SK-N-SH (cell line): ENCODE measurements around the gene KRTAP5-2. TPM values are rescaled to one million over a fixed set of nuclear protein-coding genes. Genes with fewer than 3 reads are reported as not detected.

Experiments
- CTCF ChIA-PET: fragments of 300-600, 350-600 bp; formaldehyde crosslinking; extraction: SDS; loops from one replicate; lab custom pipeline; 2021; lab: Yijun Ruan, JAX
- POLR2A ChIA-PET: fragments of 350-600 bp; sonication (Branson Sonifier 250); formaldehyde crosslinking; extraction: SDS; loops from one replicate; lab custom pipeline; 2020; ENCODE audit warnings: antibody characterized with exemption, inconsistent platforms; lab: Yijun Ruan, JAX
- DNase-seq: peaks from one replicate; pipeline ENCODE4 v3.0.0; 2012
- H2AFZ ChIP-seq: fragments of 200-600 bp; sonication (generic); 2 replicates; pipeline ENCODE4 v1.8.1; 2016; ENCODE audit warnings: antibody characterized with exemption, mild to moderate bottlenecking, low read depth
- H3F3A ChIP-seq: fragments of 200-600 bp; sonication (generic); replicated peaks from 2 replicates; pipeline ENCODE3; 2016; ENCODE audit warnings: antibody characterized with exemption, mild to moderate bottlenecking; ENCODE audit not compliant: insufficient read depth
- H3K27ac ChIP-seq, 2 experiments: fragments of 200-500 bp in 1 of 2; fragments of 200-600 bp in 1 of 2; sonication (Bioruptor generic) in 1 of 2; sonication (generic), shearing (Covaris generic) in 1 of 2; 2 replicates each; pipeline versions ENCODE4 v1.5.1 to v1.6.1; 2014 to 2016; ENCODE audit warnings: low read depth in 2 of 2, inconsistent platforms in 1 of 2, low read length in 1 of 2, mild to moderate bottlenecking in 1 of 2, mixed read lengths in 1 of 2
- H3K27me3 ChIP-seq: fragments of 200-600 bp; sonication (generic), shearing (Covaris generic); 2 replicates; pipeline ENCODE4 v1.6.1; 2016; ENCODE audit warnings: mixed run types; ENCODE audit not compliant: insufficient read depth
- H3K36me3 ChIP-seq, 2 experiments: fragments of 200-500 bp in 1 of 2; fragments of 200-600 bp in 1 of 2; sonication (Bioruptor generic) in 1 of 2; sonication (generic) in 1 of 2; replicated peaks in 1 of 2; 2 replicates each; pipeline versions ENCODE3 to v1.5.1; 2014 to 2016; ENCODE audit warnings: low read length in 1 of 2, mild to moderate bottlenecking in 1 of 2; ENCODE audit not compliant: insufficient read depth in 2 of 2, control insufficient read depth in 1 of 2
- H3K4me1 ChIP-seq, 2 experiments: fragments of 200-500 bp in 1 of 2; fragments of 200-600 bp in 1 of 2; sonication (Bioruptor generic) in 1 of 2; sonication (generic), shearing (Covaris generic) in 1 of 2; 2 replicates each; pipeline versions ENCODE4 v1.5.1 to v1.6.1; 2014 to 2016; ENCODE audit warnings: low read depth in 1 of 2, low read length in 1 of 2, mixed run types in 1 of 2; ENCODE audit not compliant: insufficient read depth in 2 of 2, control insufficient read depth in 1 of 2
- H3K4me2 ChIP-seq: fragments of 200-600 bp; sonication (generic), shearing (Covaris generic); 2 replicates; pipeline ENCODE4 v1.6.1; 2017; ENCODE audit warnings: mixed run types
- H3K4me3 ChIP-seq, 2 experiments: fragments of 200-500 bp in 1 of 2; fragments of 200-600 bp in 1 of 2; sonication (Bioruptor generic) in 1 of 2; sonication (generic), shearing (Covaris generic) in 1 of 2; 2 replicates each; pipeline versions ENCODE4 v1.5.1 to v1.8.1; 2014 to 2016; ENCODE audit warnings: low read depth in 2 of 2, inconsistent platforms in 1 of 2, low read length in 1 of 2, mild to moderate bottlenecking in 1 of 2, mixed read lengths in 1 of 2, moderate library complexity in 1 of 2
- H3K79me2 ChIP-seq: fragments of 200-600 bp; sonication (generic); 2 replicates; pipeline ENCODE4 v1.8.1; 2017; ENCODE audit warnings: mild to moderate bottlenecking; ENCODE audit not compliant: insufficient read depth
- H3K9ac ChIP-seq: fragments of 200-600 bp; sonication (generic); 2 replicates; pipeline ENCODE4 v1.6.1; 2017; ENCODE audit warnings: mixed run types
- H3K9me2 ChIP-seq: fragments of 200-600 bp; sonication (generic); 2 replicates; pipeline ENCODE4 v1.6.1; 2017; ENCODE audit warnings: mixed run types
- H3K9me3 ChIP-seq: fragments of 200-600 bp; sonication (generic); 2 replicates; pipeline ENCODE4 v1.6.1; 2017; ENCODE audit warnings: mixed run types, mild to moderate bottlenecking, moderate library complexity
- H4K20me1 ChIP-seq: fragments of 200-600 bp; sonication (generic); 2 replicates; pipeline ENCODE4 v1.6.1; 2017; ENCODE audit warnings: mild to moderate bottlenecking, mixed run types; ENCODE audit not compliant: insufficient read depth
- EZH2phosphoT487 ChIP-seq: fragments of 200-600 bp; sonication (generic); IDR thresholded peaks from 2 replicates; pipeline ENCODE4 v1.6.1; 2017; ENCODE audit warnings: low read depth, mixed run types, mild to moderate bottlenecking, antibody characterized with exemption, moderate library complexity, borderline replicate concordance
- FOXM1 ChIP-seq: IDR thresholded peaks from 2 replicates; pipeline ENCODE4 v1.4.0; 2012; ENCODE audit warnings: low read depth, mild to moderate bottlenecking
- GABPA ChIP-seq: IDR thresholded peaks from 2 replicates; pipeline ENCODE4 v1.4.0; 2012; ENCODE audit warnings: low read depth, mild to moderate bottlenecking
- JUND ChIP-seq: IDR thresholded peaks from 2 replicates; pipeline ENCODE4 v1.4.0; 2012
- MEF2A ChIP-seq: IDR thresholded peaks from 2 replicates; pipeline ENCODE4 v1.4.0; 2012; ENCODE audit warnings: low read depth, borderline replicate concordance
- POLR2AphosphoS5 ChIP-seq: IDR thresholded peaks from 2 replicates; pipeline ENCODE4 v1.6.1; 2012; ENCODE audit warnings: low read depth, low read length
- RAD21 ChIP-seq: IDR thresholded peaks from 2 replicates; pipeline ENCODE4 v1.6.1; 2012; ENCODE audit warnings: mild to moderate bottlenecking, low read length
- SMC3 ChIP-seq: IDR thresholded peaks from 2 replicates; pipeline ENCODE4 v1.6.1; 2012; ENCODE audit warnings: low read depth, low read length, improper control_type of control experiment
- TAF1 ChIP-seq: IDR thresholded peaks from 2 replicates; pipeline ENCODE4 v1.6.1; 2012; ENCODE audit warnings: low read depth, mild to moderate bottlenecking, low read length, moderate library complexity, borderline replicate concordance
- TEAD4 ChIP-seq: IDR thresholded peaks from 2 replicates; pipeline ENCODE4 v1.4.0; 2012; ENCODE audit warnings: mild to moderate bottlenecking, borderline replicate concordance; ENCODE audit not compliant: insufficient read depth
- YY1 ChIP-seq: IDR thresholded peaks from 2 replicates; pipeline ENCODE4 v1.4.0; 2012; ENCODE audit warnings: low read depth, mild to moderate bottlenecking
- WGBS: methylation state at CpG from one replicate; pipeline ENCODE4 v1.1.6; 2017; ENCODE audit warnings: low lambda C conversion rate; 5-methylcytosine and 5-hydroxymethylcytosine counted together
- polyA plus RNA-seq, 3 experiments: library from polyadenylated mRNA; depleted of rRNA; stranded (reverse); fragments of >200 nt; gene quantifications; 2 replicates each; pipeline ENCODE4 v1.2.3, GENCODE V29; 2012
- TF ChIP-seq, protein P1 (sequence below): IDR thresholded peaks from 2 replicates; pipeline ENCODE4 v1.4.0; 2012; ENCODE audit warnings: low read depth
- TF ChIP-seq, protein P2 (sequence below): IDR thresholded peaks from 2 replicates; pipeline ENCODE4 v1.4.0; 2012; ENCODE audit warnings: low read depth, borderline replicate concordance
- TF ChIP-seq, protein P3 (sequence below): IDR thresholded peaks from 2 replicates; pipeline ENCODE4 v1.6.1; 2012; ENCODE audit warnings: mild to moderate bottlenecking, low read depth, low read length, moderate library complexity
- TF ChIP-seq, protein P4 (sequence below): fragments of 150-350 bp; IDR thresholded peaks from 2 replicates; pipeline ENCODE4 v1.6.1; 2016; ENCODE audit warnings: mild to moderate bottlenecking, low read depth, low read length
- TF ChIP-seq, protein P5 (sequence below): IDR thresholded peaks from 2 replicates; pipeline ENCODE4 v1.4.0; 2012; ENCODE audit warnings: low read depth, borderline replicate concordance
- TF ChIP-seq, protein P6 (sequence below): fragments of 200-600 bp; sonication (generic); IDR thresholded peaks from 2 replicates; pipeline ENCODE4 v1.6.1; 2017; ENCODE audit warnings: antibody characterized with exemption, mild to moderate bottlenecking, moderate library complexity
- TF ChIP-seq, protein P7 (sequence below): IDR thresholded peaks from 2 replicates; pipeline ENCODE4; 2012

The KRTAP5-2 gene
- polyA plus RNA-seq, 1 of the 3 experiments (the other 2 are of a cell fraction) = not detected

DNA sequence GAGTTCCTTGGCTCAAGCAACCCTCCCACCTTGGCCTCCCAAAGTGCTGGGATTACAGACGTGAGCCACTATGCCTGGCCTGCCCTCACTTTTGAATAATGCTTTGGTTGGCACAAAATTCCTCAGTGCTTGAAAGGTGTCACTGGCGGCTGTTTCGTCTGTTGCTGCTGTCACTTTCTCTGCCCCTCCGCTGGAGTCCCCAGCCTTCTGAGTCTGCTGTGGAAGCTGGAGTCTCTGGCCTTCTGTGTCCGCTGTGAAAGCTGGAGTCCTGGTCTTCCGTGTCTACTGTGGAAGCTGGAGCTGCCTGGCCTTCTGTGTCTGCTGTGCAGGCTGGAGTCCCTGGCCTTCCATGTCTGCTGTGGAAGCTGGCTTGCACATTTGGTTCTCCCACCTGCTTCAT is 8.1 kb downstream of the KRTAP5-2 start:
- no peaks in the 10 kb centered on the region for H3F3A ChIP-seq
- H3K4me1 ChIP-seq = no peaks in the 10 kb centered on the region
- CTCF ChIA-PET = interaction anchor here (1.0 to 7.5 kb wide), 3 partner anchors 11 to 43 kb away, joined by 3 to 64 read pairs (median 23); no protein-coding TSS in a partner anchor
- no peak for DNase-seq
- no peaks in the 10 kb centered on the region for H3K9me2 ChIP-seq
- WGBS = 77% methylated on average over 6 of the region's 6 CpGs
- TF ChIP-seq, protein P1, sequence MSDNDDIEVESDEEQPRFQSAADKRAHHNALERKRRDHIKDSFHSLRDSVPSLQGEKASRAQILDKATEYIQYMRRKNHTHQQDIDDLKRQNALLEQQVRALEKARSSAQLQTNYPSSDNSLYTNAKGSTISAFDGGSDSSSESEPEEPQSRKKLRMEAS = no peak
- TF ChIP-seq JUND = no peak
- TF ChIP-seq, protein P2, sequence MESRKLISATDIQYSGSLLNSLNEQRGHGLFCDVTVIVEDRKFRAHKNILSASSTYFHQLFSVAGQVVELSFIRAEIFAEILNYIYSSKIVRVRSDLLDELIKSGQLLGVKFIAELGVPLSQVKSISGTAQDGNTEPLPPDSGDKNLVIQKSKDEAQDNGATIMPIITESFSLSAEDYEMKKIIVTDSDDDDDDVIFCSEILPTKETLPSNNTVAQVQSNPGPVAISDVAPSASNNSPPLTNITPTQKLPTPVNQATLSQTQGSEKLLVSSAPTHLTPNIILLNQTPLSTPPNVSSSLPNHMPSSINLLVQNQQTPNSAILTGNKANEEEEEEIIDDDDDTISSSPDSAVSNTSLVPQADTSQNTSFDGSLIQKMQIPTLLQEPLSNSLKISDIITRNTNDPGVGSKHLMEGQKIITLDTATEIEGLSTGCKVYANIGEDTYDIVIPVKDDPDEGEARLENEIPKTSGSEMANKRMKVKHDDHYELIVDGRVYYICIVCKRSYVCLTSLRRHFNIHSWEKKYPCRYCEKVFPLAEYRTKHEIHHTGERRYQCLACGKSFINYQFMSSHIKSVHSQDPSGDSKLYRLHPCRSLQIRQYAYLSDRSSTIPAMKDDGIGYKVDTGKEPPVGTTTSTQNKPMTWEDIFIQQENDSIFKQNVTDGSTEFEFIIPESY = no peak
- TF ChIP-seq, protein P3, sequence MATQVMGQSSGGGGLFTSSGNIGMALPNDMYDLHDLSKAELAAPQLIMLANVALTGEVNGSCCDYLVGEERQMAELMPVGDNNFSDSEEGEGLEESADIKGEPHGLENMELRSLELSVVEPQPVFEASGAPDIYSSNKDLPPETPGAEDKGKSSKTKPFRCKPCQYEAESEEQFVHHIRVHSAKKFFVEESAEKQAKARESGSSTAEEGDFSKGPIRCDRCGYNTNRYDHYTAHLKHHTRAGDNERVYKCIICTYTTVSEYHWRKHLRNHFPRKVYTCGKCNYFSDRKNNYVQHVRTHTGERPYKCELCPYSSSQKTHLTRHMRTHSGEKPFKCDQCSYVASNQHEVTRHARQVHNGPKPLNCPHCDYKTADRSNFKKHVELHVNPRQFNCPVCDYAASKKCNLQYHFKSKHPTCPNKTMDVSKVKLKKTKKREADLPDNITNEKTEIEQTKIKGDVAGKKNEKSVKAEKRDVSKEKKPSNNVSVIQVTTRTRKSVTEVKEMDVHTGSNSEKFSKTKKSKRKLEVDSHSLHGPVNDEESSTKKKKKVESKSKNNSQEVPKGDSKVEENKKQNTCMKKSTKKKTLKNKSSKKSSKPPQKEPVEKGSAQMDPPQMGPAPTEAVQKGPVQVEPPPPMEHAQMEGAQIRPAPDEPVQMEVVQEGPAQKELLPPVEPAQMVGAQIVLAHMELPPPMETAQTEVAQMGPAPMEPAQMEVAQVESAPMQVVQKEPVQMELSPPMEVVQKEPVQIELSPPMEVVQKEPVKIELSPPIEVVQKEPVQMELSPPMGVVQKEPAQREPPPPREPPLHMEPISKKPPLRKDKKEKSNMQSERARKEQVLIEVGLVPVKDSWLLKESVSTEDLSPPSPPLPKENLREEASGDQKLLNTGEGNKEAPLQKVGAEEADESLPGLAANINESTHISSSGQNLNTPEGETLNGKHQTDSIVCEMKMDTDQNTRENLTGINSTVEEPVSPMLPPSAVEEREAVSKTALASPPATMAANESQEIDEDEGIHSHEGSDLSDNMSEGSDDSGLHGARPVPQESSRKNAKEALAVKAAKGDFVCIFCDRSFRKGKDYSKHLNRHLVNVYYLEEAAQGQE = no peak
- no peak for TF ChIP-seq FOXM1
- no peak for TF ChIP-seq MEF2A
- TF ChIP-seq, protein P4, sequence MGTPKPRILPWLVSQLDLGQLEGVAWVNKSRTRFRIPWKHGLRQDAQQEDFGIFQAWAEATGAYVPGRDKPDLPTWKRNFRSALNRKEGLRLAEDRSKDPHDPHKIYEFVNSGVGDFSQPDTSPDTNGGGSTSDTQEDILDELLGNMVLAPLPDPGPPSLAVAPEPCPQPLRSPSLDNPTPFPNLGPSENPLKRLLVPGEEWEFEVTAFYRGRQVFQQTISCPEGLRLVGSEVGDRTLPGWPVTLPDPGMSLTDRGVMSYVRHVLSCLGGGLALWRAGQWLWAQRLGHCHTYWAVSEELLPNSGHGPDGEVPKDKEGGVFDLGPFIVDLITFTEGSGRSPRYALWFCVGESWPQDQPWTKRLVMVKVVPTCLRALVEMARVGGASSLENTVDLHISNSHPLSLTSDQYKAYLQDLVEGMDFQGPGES = no peak
- TF ChIP-seq RAD21 = no peak
- no peak for TF ChIP-seq YY1
- no peak for TF ChIP-seq GABPA
- no peak for TF ChIP-seq SMC3
- TF ChIP-seq POLR2AphosphoS5 = no peak
- TF ChIP-seq, protein P5, sequence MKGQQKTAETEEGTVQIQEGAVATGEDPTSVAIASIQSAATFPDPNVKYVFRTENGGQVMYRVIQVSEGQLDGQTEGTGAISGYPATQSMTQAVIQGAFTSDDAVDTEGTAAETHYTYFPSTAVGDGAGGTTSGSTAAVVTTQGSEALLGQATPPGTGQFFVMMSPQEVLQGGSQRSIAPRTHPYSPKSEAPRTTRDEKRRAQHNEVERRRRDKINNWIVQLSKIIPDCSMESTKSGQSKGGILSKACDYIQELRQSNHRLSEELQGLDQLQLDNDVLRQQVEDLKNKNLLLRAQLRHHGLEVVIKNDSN = no peak
- TF ChIP-seq TEAD4 = no peak
- TF ChIP-seq EZH2phosphoT487 = no peak
- TF ChIP-seq, protein P6, sequence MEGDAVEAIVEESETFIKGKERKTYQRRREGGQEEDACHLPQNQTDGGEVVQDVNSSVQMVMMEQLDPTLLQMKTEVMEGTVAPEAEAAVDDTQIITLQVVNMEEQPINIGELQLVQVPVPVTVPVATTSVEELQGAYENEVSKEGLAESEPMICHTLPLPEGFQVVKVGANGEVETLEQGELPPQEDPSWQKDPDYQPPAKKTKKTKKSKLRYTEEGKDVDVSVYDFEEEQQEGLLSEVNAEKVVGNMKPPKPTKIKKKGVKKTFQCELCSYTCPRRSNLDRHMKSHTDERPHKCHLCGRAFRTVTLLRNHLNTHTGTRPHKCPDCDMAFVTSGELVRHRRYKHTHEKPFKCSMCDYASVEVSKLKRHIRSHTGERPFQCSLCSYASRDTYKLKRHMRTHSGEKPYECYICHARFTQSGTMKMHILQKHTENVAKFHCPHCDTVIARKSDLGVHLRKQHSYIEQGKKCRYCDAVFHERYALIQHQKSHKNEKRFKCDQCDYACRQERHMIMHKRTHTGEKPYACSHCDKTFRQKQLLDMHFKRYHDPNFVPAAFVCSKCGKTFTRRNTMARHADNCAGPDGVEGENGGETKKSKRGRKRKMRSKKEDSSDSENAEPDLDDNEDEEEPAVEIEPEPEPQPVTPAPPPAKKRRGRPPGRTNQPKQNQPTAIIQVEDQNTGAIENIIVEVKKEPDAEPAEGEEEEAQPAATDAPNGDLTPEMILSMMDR = no peak
- TF ChIP-seq TAF1 = no peak
- TF ChIP-seq, protein P7, sequence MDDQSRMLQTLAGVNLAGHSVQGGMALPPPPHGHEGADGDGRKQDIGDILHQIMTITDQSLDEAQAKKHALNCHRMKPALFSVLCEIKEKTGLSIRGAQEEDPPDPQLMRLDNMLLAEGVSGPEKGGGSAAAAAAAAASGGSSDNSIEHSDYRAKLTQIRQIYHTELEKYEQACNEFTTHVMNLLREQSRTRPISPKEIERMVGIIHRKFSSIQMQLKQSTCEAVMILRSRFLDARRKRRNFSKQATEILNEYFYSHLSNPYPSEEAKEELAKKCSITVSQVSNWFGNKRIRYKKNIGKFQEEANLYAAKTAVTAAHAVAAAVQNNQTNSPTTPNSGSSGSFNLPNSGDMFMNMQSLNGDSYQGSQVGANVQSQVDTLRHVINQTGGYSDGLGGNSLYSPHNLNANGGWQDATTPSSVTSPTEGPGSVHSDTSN = no peak
- TF ChIP-seq, all 33 proteins: peak for 0
- Histone ChIP-seq H3K27me3 (no peaks in the 10 kb centered on the region; the same call in 1 of the 2 replicates), H3K79me2 (no peaks in the 10 kb centered on the region), H2AFZ (no peak overlapping the region), H3K36me3 (no peaks in the 10 kb centered on the region), H3K27ac (no peak overlapping the region), H3K4me3 (no peak overlapping the region), H3K4me2 (no peak overlapping the region), H3K9me3 (no peaks in the 10 kb centered on the region), H4K20me1 (no peaks in the 10 kb centered on the region), H3K9ac (no peak overlapping the region)
- POLR2A ChIA-PET = no interaction called here
